Measurements from ENCODE around the gene ACSF3.

The ACSF3 gene

GRCh38 chr16:89146211-89147005, 52.8 kb downstream of the ACSF3 start:
- no peak for DNase-seq

- DNase-seq, result no peak
These were observed 53.6 kb downstream of the ACSF3 start for GRCh38 chr16:89147085-89147817.

GRCh38 chr16:89149386-89149785, 55.7 kb downstream of the ACSF3 start:
- no peak for DNase-seq

- DNase-seq, result no peak
These were observed 56.6 kb downstream of the ACSF3 start for GRCh38 chr16:89150090-89150835.

GRCh38 chr16:89150981-89151380, 57.3 kb downstream of the ACSF3 start:
- no peak for DNase-seq

GRCh38 chr16:89152831-89153700, 59.4 kb downstream of the ACSF3 start:
- peak; percentile 47 for DNase-seq

GRCh38 chr16:89153848-89154271, 60.2 kb downstream of the ACSF3 start:
- DNase-seq, result no peak

- DNase-seq, result no peak
These were observed 60.9 kb downstream of the ACSF3 start for GRCh38 chr16:89154390-89155183.

- no peak for DNase-seq
These were observed 61.6 kb downstream of the ACSF3 start for GRCh38 chr16:89155184-89155679.

GRCh38 chr16:89155851-89156739, 62.4 kb downstream of the ACSF3 start:
- DNase-seq, result no peak

GRCh38 chr16:89156740-89157645, 63.3 kb downstream of the ACSF3 start:
- DNase-seq, result no peak

- DNase-seq, result no peak
These were observed 64.1 kb downstream of the ACSF3 start for GRCh38 chr16:89157778-89158177.

- no peak for DNase-seq
These were observed 65.6 kb downstream of the ACSF3 start for GRCh38 chr16:89159066-89159849.

- no peak for DNase-seq
These were observed 66.2 kb downstream of the ACSF3 start for GRCh38 chr16:89159850-89160354.

- DNase-seq, result no peak
These were observed 67.5 kb downstream of the ACSF3 start for GRCh38 chr16:89160977-89161701.

- DNase-seq, result no peak
These were observed 68.4 kb downstream of the ACSF3 start for GRCh38 chr16:89161763-89162713.

Data from hematopoietic multipotent progenitor cell treated with erythropoietin and hydrocortisone succinate and interleukin-3 and kit ligand, for 6 days (in vitro differentiated cells).